GM21390 (cell line): ENCODE results near the gene DLGAP1.

ENCODE experiments used
- ATAC-seq: cut with Tn5 transposase; IDR thresholded peaks from one replicate; pipeline ENCODE4 v1.9.1; 2021; ENCODE audit not compliant: unreplicated experiment

The DLGAP1 gene

DNA sequence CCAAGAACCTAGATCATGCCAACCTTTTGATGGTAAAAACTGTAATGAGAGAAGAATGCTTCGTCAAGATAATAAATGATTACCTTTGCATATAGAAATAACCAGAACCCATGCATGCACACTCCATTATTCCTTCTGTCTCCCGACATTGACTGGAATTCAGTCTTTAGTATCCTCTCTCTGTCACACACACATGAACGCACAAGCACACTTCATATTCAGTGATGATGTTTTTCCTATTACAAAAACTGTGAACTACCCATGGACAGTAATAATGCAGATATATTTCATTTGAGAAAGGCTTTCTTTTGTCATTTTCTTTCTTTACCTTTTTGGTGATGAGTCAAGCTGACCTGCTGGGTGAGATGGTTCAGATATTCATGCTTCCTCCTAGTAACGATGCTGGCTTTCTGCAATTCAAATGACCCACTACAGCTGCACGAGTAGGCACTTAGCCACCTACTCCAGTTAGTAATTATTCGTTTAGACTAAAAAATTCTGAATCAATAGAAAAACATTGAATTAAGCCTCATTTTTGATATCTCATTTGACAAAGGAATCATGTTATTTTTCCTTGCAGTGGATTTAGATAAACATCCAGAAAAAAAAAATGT lies 623.0 kb downstream of the DLGAP1 start:
- ATAC-seq: no peak

DNA sequence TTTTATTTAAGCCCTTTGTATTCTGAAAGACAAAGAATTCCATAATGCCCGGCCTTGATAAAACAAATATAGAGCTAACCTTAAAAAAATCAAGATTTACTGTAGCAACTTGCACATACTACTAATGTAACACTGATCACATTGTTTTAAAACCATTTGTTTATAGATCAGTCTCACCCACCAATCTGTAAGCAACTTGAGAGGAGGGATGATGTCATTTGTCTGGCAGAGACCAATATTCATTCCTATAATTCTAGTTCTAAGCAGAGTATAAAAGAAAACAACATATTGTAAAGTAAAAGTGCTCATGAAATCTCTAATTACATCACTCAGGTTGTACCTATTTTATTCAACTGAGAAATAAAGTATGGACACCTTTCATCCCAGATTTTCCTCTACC lies 624.5 kb downstream of the DLGAP1 start:
- ATAC-seq: no peak

GRCh38 chr18:3827236-3827845 lies 627.8 kb downstream of the DLGAP1 start:
- ATAC-seq: no peak

GRCh38 chr18:3826021-3826420 lies 629.1 kb downstream of the DLGAP1 start:
- no peak for ATAC-seq

DNA sequence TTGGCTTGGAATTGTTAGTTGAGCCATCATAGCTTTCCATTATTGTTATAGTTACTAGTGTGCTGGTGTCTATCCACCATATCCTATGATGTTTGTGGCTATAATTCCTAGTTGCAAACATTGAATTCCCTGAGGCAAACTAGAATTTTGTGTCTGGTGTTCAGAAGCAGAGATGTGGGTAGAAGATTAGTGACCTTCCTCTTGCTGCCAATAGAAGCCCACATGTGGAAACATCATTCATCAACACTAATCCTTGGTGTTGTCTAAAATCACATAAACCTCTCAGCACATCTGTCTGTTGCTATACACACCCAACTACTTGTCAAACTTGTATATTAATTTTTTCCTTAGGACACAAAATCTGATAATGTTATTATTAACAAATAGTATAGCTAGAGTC lies 631.0 kb downstream of the DLGAP1 start:
- no peak for ATAC-seq

- no peak for ATAC-seq
Measured at GRCh38 chr18:3823073-3823472, 632.0 kb downstream of the DLGAP1 start.

DNA sequence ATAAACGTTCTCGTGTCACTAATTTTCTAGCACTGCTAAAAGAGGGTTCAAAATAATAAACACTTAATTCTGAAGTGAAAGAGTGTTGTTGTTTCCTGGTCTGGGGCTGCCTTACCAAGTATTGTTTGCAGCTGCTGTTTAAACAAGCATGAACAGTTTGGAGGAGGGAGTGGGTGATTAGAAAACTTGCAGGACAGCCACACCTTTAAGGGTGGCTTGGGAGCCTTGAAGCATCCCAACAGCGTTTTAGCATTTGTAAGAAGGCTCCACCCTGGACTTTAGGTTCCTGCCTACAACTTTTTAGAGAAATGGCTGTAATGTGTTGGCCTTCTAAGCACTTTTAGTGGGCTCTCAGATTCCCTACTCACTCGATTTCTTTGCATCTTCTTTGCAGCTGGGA lies 633.6 kb downstream of the DLGAP1 start:
- ATAC-seq: no peak

GRCh38 chr18:3819961-3820360 lies 635.1 kb downstream of the DLGAP1 start:
- no peak for ATAC-seq

DNA sequence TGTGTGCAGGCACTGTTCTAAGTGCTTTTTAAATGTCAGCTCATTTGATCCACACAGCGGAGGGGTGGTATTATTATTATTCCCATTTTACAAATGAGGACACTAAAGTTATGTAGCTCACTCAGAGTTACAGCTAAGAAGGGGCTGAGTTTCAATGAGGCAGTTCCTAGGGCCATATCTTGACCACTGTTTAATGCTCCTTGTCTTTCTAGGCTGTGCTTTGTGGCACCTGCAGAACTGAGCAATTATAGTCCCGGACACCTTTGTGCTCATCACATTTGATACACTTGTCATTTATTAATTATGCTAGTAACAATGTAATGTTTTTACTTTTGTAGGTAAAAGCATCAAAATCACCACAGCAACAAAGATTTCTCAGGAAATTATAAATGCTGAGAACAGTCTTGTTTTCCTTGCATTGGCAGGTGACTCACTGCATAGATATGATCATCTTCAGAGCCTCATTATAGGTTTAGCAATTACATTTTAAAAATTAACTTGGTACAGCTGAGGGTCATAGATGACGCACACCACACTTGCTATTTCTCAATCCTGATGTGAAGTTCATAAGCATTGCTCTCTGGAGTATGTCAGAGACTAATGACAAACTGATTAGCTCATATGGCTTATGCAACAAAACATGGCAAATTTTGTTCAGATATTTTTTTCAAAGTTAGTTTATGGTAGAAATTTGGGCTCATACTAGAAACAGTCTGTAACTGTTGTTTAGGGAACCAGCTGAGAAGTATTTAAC lies 638.3 kb downstream of the DLGAP1 start:
- ATAC-seq: no peak

DNA sequence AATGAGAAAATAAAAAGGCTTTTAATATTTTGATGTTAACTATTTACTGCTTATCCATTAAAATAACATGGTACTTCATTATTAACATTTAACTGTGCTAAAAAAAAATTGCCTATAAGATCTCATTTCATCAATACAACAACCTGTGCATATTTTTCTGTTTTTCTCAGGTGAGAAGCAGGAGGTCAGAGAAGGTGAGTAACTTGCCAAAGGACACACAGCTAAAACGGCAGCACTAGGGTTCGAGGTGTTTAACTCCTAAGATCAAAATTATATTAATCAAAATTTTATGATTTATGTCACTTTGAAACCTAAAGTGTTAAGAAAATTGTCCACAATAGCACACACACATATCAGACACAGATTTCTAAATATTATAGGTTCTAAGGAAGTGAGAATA lies 639.1 kb downstream of the DLGAP1 start:
- ATAC-seq: no peak

GRCh38 chr18:3814816-3815215 lies 640.3 kb downstream of the DLGAP1 start:
- no peak for ATAC-seq

- ATAC-seq: no peak
Measured at GRCh38 chr18:3810296-3810695, 644.8 kb downstream of the DLGAP1 start.

DNA sequence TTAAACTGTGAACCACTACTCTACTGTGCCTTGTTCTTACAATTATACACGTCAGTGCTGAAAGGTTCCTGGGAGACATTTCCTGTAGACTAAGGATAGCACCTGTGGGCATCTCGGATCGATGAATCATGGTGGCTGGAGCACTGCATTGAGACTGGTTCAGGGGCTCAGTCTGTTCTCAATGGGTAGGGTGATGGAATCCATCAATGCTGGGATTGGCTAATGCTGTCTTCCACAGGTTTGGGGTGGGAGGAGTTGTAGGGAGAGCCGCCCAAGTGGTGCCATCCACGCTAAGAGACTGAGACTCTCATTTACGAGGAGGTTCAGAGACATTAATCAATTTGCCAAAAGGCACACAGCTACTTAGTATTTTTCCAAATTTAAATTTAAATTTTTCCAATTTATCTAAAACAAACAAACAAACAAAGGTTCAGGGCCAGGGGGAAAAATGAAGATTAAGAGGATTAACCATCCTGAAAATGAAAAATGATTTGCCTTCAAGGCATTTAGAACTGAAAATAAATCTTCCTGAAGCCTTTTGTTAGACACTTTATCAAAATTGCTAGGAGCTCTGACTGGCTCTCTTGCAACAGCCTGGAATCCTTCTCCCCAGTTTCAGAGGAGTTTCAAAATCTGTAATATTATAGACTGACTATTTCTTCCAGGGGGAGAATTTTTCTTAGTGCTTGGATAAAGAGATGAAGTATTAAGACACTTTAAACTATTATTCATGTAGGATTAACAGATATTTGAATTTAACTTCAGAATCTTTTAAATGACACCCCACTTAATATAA lies 645.9 kb downstream of the DLGAP1 start:
- ATAC-seq: no peak

- no peak for ATAC-seq
Measured at GRCh38 chr18:3806656-3807055, 648.5 kb downstream of the DLGAP1 start.

- ATAC-seq: no peak
Measured at GRCh38 chr18:3804336-3804735, 650.8 kb downstream of the DLGAP1 start.

DNA sequence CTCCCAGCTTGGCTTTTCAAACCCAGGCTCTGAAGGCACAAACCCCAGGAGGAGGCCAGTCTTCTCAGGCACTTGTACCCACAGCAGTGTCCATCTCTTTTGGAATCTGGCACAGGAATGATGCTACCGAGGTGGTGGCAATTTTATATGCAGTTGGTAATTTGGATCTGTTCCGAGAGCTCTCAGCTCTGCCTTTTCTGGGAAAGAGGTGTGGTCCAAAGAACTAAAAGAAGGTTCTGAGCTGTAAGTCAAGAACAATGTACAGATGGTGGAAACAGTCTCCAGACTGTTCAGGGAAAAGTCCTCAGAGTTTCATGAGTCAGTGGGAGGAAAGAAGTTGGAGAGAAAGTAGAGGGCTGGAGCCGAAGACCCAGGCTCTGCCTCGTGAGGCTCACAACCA lies 651.8 kb downstream of the DLGAP1 start:
- no peak for ATAC-seq

DNA sequence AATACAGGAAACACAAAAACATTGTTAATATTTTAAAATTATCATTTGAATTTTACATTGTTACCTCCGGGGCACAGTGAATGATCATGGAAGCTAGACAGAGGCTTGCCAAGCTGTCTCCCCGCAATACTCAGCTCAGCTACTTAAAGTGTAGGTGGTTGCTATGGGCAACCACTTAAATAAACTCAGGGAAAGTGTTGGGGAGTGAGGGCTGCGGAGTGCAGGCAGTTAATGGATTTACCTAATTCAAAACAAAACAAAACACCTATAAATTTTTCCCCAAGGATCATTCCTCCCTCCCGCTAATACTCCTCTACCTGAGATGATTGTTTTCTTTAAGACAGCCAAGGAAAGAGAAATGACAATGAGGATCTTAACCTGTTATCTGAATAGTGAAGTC lies 655.6 kb downstream of the DLGAP1 start:
- no peak for ATAC-seq

- no peak for ATAC-seq
Measured at GRCh38 chr18:3798032-3798431, 657.1 kb downstream of the DLGAP1 start.

- no peak for ATAC-seq
Measured at GRCh38 chr18:3796434-3796833, 658.7 kb downstream of the DLGAP1 start.

- no peak for ATAC-seq
Measured at GRCh38 chr18:3794537-3795348, 660.4 kb downstream of the DLGAP1 start.

GRCh38 chr18:3793545-3793944 lies 661.6 kb downstream of the DLGAP1 start:
- ATAC-seq: no peak
